Measurements from ENCODE around the gene ZNF777. TPM values are rescaled to one million over a fixed set of nuclear protein-coding genes. Genes with fewer than 3 reads are reported as not detected.

Gene ZNF777
- total and polyA plus RNA-seq, 3 experiments from 2014 or later: 3.7 to 22.1 (median 21.9) TPM

DNA sequence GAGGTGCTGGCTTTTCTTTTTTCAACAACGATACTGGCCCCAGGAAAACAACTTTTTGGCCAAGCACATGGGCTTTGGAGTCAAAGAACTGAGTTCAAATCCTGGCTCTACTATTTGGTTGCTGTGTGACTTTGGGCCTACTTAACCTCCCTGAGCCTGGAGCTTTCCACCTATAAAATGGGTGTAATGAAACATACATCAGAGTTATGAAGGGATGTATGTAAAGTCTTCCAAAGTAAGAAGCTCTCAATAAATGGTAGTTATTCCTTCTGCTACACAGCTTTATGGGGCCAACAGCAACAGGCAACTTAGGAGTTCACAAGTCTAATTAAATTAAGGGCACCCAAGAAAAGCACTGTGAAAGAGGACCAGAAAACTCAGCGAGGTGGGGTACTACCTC is 33.0 kb downstream of the ZNF777 start:
- CTCF ChIA-PET: no interaction called here
- peaks cover 3 to 32% (median 17%) of the 10 kb centered on the region in 3 donors for H3K36me3 Mint-ChIP-seq

DNA sequence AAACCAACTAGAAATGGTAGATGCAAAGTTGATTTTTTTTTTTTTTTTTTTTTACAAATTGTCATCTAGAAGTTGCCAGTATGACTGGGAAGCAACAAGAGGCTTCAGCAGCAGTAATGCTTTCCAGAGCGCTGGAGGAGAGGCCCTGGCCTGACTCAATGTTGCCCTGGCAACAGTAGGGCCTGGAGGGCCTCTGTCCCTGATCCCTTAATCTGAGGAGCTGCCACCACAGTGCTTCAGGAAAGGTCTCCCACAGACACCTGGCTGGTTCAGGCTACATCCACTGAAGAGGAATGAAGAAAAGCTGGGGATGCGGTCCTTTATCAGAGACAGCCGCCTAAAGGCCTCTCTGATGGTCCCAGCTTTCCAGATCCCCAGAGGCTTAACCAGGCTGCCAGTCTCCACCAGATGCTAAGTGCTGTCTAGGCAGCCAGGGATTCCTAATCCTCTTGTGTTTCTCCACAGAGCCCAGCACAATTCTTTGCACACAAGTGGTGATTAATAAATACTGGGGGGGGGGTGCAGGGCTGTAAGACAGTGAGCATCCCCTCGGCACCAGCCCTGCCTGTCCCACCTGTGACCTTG is 33.7 kb downstream of the ZNF777 start:
- ChIA-PET CTCF (interaction anchor here (0.7 kb wide), 1 partner anchor 187 kb away, joined by 3 read pairs; no protein-coding TSS in a partner anchor), POLR2A (no interaction called here)
- Mint-ChIP-seq H3K9me3 (no peaks in the 10 kb centered on the region), H3K27ac (peak overlapping the region in 2 of 8 donors; percentile 50 to 70), H3K36me3 (peaks cover 0 to 25% (median 15%) of the 10 kb centered on the region in 3 donors), H3K4me3 (no peak overlapping the region), H3K4me1 (peaks cover 0 to 7% (median 0%) of the 10 kb centered on the region in 3 donors), H3K27me3 (no peaks in the 10 kb centered on the region)
- H3K27ac ChIP-seq (ENCODE audit: low read depth, low read length): no peak overlapping the region
- H3K9me3 ChIP-seq (ENCODE audit: low read length): no peaks in the 10 kb centered on the region
- peaks cover 5% of the 10 kb centered on the region for H3K4me1 ChIP-seq (ENCODE audit: insufficient read depth, low read length)
- peaks cover 3% of the 10 kb centered on the region for H3K36me3 ChIP-seq (ENCODE audit: insufficient read depth, low read length)
- DNase-seq: no peak
- no peaks in the 10 kb centered on the region for H3K27me3 ChIP-seq (ENCODE audit: insufficient read depth, low read length, poor library complexity, severe bottlenecking)
- H3K4me3 ChIP-seq (ENCODE audit: low read length): no peak overlapping the region

More for the DNA sequence above, 33.0 kb downstream of the ZNF777 start:
- no peak for DNase-seq
- Mint-ChIP-seq H3K4me1 (peaks cover 0 to 7% (median 0%) of the 10 kb centered on the region in 3 donors), H3K9me3 (no peaks in the 10 kb centered on the region), H3K27me3 (no peaks in the 10 kb centered on the region), H3K4me3 (no peak overlapping the region), H3K27ac (no peak overlapping the region)
- POLR2A ChIA-PET: no interaction called here
- no peaks in the 10 kb centered on the region for H3K27me3 ChIP-seq (ENCODE audit: insufficient read depth, low read length, poor library complexity, severe bottlenecking)
- peaks cover 10% of the 10 kb centered on the region for H3K36me3 ChIP-seq (ENCODE audit: insufficient read depth, low read length)
- H3K9me3 ChIP-seq (ENCODE audit: low read length): no peaks in the 10 kb centered on the region
- no peak overlapping the region for H3K27ac ChIP-seq (ENCODE audit: low read depth, low read length)
- H3K4me1 ChIP-seq (ENCODE audit: insufficient read depth, low read length): peaks cover 5% of the 10 kb centered on the region
- H3K4me3 ChIP-seq (ENCODE audit: low read length): no peak overlapping the region

- no peaks in the 10 kb centered on the region for H3K9me3 Mint-ChIP-seq
- ChIA-PET POLR2A (interaction anchor here (2.4 kb wide), 1 partner anchor 37 kb away, joined by 14 read pairs; the partner anchor contains the start of gene ZNF777), CTCF (interaction anchor here (0.7 to 2.3 kb wide), 7 partner anchors 8 to 276 kb away, joined by 3 to 11 read pairs (median 4); partner anchors contain the start of genes ZNF398 and ZNF783)
- DNase-seq: no peak
- Histone ChIP-seq H3K27ac (ENCODE audit: low read depth, low read length) (no peak overlapping the region), H3K36me3 (ENCODE audit: insufficient read depth, low read length) (no peaks in the 10 kb centered on the region), H3K27me3 (ENCODE audit: insufficient read depth, low read length, poor library complexity, severe bottlenecking) (no peaks in the 10 kb centered on the region), H3K4me1 (ENCODE audit: insufficient read depth, low read length) (peaks cover 5% of the 10 kb centered on the region), H3K4me3 (ENCODE audit: low read length) (no peak overlapping the region), H3K9me3 (ENCODE audit: low read length) (no peaks in the 10 kb centered on the region)
- H3K4me3 Mint-ChIP-seq: peak overlapping the region; percentile 51 to 79 (median 68)
- no peaks in the 10 kb centered on the region for H3K27me3 Mint-ChIP-seq
- peaks cover 0 to 7% (median 2%) of the 10 kb centered on the region in 3 donors for H3K36me3 Mint-ChIP-seq
- H3K4me1 Mint-ChIP-seq: peaks cover 0 to 12% (median 5%) of the 10 kb centered on the region in 3 donors
- peak overlapping the region in 6 of 8 donors; percentile 4 to 68 (median 44) for H3K27ac Mint-ChIP-seq
Observed at GRCh38 chr7:149423449-149424110, 37.3 kb downstream of the ZNF777 start.

- DNase-seq: no peak
- H3K36me3 Mint-ChIP-seq: peaks cover 0 to 5% (median 0%) of the 10 kb centered on the region in 3 donors
- Histone ChIP-seq H3K9me3 (ENCODE audit: low read length) (no peaks in the 10 kb centered on the region), H3K4me3 (ENCODE audit: low read length) (peak overlapping the region; percentile 62), H3K27ac (ENCODE audit: low read depth, low read length) (peak overlapping the region; percentile 60), H3K27me3 (ENCODE audit: insufficient read depth, low read length, poor library complexity, severe bottlenecking) (no peaks in the 10 kb centered on the region), H3K36me3 (ENCODE audit: insufficient read depth, low read length) (no peaks in the 10 kb centered on the region), H3K4me1 (ENCODE audit: insufficient read depth, low read length) (peaks cover 5% of the 10 kb centered on the region)
- H3K27ac Mint-ChIP-seq: peak overlapping the region in 7 of 8 donors; percentile 17 to 68 (median 54)
- H3K4me3 Mint-ChIP-seq: peak overlapping the region; percentile 68 to 88 (median 74)
- CTCF ChIA-PET: interaction anchor here (0.6 to 2.3 kb wide), 15 partner anchors 8 to 201 kb away, joined by 3 to 16 read pairs (median 4); partner anchors contain the start of genes ZNF777 and ZNF783
- peaks cover 0 to 12% (median 5%) of the 10 kb centered on the region in 3 donors for H3K4me1 Mint-ChIP-seq
- no peaks in the 10 kb centered on the region for H3K9me3 Mint-ChIP-seq
- POLR2A ChIA-PET: interaction anchor here (1.4 to 2.4 kb wide), 2 partner anchors 38 to 161 kb away, joined by 7 to 14 read pairs; partner anchors contain the start of genes ZNF777 and ZNF783
- no peaks in the 10 kb centered on the region for H3K27me3 Mint-ChIP-seq
Observed at GRCh38 chr7:149422914-149423301, 38.0 kb downstream of the ZNF777 start.

GRCh38 chr7:149422162-149422913 is 38.5 kb downstream of the ZNF777 start:
- Mint-ChIP-seq H3K27me3 (no peaks in the 10 kb centered on the region), H3K36me3 (peaks cover 0 to 5% (median 0%) of the 10 kb centered on the region in 3 donors), H3K4me3 (peak overlapping the region; percentile 72 to 92 (median 79)), H3K27ac (peak overlapping the region; percentile 56 to 93 (median 78)), H3K4me1 (peaks cover 0 to 12% (median 5%) of the 10 kb centered on the region in 3 donors), H3K9me3 (no peaks in the 10 kb centered on the region)
- Histone ChIP-seq H3K36me3 (ENCODE audit: insufficient read depth, low read length) (no peaks in the 10 kb centered on the region), H3K9me3 (ENCODE audit: low read length) (no peaks in the 10 kb centered on the region), H3K27me3 (ENCODE audit: insufficient read depth, low read length, poor library complexity, severe bottlenecking) (no peaks in the 10 kb centered on the region), H3K4me3 (ENCODE audit: low read length) (peak overlapping the region; percentile 62), H3K4me1 (ENCODE audit: insufficient read depth, low read length) (peaks cover 5% of the 10 kb centered on the region), H3K27ac (ENCODE audit: low read depth, low read length) (peak overlapping the region; percentile 60)
- CTCF ChIA-PET: interaction anchor here (0.6 to 2.3 kb wide), 18 partner anchors 9 to 202 kb away, joined by 3 to 16 read pairs (median 4); partner anchors contain the start of genes ZNF777 and ZNF783
- peak; percentile 58 to 79 (median 76) for DNase-seq
- POLR2A ChIA-PET: interaction anchor here (0.7 to 2.4 kb wide), 3 partner anchors 38 to 311 kb away, joined by 5 to 14 read pairs (median 7); partner anchors contain the start of genes ZNF777 and ZNF783

- CTCF ChIA-PET: no interaction called here
- no peaks in the 10 kb centered on the region for H3K9me3 Mint-ChIP-seq
- no peak overlapping the region for H3K27ac Mint-ChIP-seq
Observed at GRCh38 chr7:149420006-149420405, 40.9 kb downstream of the ZNF777 start.

GRCh38 chr7:149415391-149416071 is 45.3 kb downstream of the ZNF777 start:
- H3K27me3 Mint-ChIP-seq: peaks cover 25 to 42% of the 10 kb centered on the region in 2 donors
- peak overlapping the region in 5 of 8 donors; percentile 35 to 82 (median 68) for H3K27ac Mint-ChIP-seq
- CTCF ChIA-PET: no interaction called here
- H3K9me3 Mint-ChIP-seq: peaks cover 0 to 2% (median 2%) of the 10 kb centered on the region in 5 donors
- H3K4me1 Mint-ChIP-seq: peaks cover 0 to 14% (median 0%) of the 10 kb centered on the region in 3 donors
- Histone ChIP-seq H3K27ac (ENCODE audit: low read depth, low read length) (no peak overlapping the region), H3K36me3 (ENCODE audit: insufficient read depth, low read length) (no peaks in the 10 kb centered on the region), H3K9me3 (ENCODE audit: low read length) (no peaks in the 10 kb centered on the region), H3K27me3 (ENCODE audit: insufficient read depth, low read length, poor library complexity, severe bottlenecking) (no peaks in the 10 kb centered on the region), H3K4me1 (ENCODE audit: insufficient read depth, low read length) (no peaks in the 10 kb centered on the region), H3K4me3 (ENCODE audit: low read length) (no peak overlapping the region)
- H3K36me3 Mint-ChIP-seq: no peaks in the 10 kb centered on the region
- DNase-seq: peak in 1 of 5 donors; percentile 8
- POLR2A ChIA-PET: no interaction called here
- H3K4me3 Mint-ChIP-seq: peak overlapping the region; percentile 57 to 82 (median 65)

More at GRCh38 chr7:149420006-149420405, 40.9 kb downstream of the ZNF777 start:
- H3K27me3 Mint-ChIP-seq: peaks cover 3 to 4% of the 10 kb centered on the region in 2 donors
- H3K4me1 Mint-ChIP-seq: peaks cover 0 to 17% (median 5%) of the 10 kb centered on the region in 3 donors
- no peak for DNase-seq
- Histone ChIP-seq H3K4me3 (ENCODE audit: low read length) (no peak overlapping the region), H3K27me3 (ENCODE audit: insufficient read depth, low read length, poor library complexity, severe bottlenecking) (no peaks in the 10 kb centered on the region), H3K27ac (ENCODE audit: low read depth, low read length) (no peak overlapping the region), H3K4me1 (ENCODE audit: insufficient read depth, low read length) (peaks cover 5% of the 10 kb centered on the region), H3K36me3 (ENCODE audit: insufficient read depth, low read length) (no peaks in the 10 kb centered on the region), H3K9me3 (ENCODE audit: low read length) (no peaks in the 10 kb centered on the region)
- POLR2A ChIA-PET: no interaction called here
- no peaks in the 10 kb centered on the region for H3K36me3 Mint-ChIP-seq
- peak overlapping the region in 4 of 7 donors; percentile 25 to 79 (median 40) for H3K4me3 Mint-ChIP-seq

Measured in CD8-positive, alpha-beta memory T cell (primary cell).